Body of pancreas (tissue), 4 donors: ENCODE measurements around the gene IQSEC2.

Experiments used
- POLR2A ChIP-seq, 3 donors: fragments of 450-650 bp; IDR thresholded peaks; one replicate each; pipeline ENCODE4 v1.6.1; 2016; ENCODE audit warnings: antibody characterized with exemption in 3 of 3, mild to moderate bottlenecking in 2 of 3
- TF ChIP-seq, protein P1 (sequence below), 7 experiments: fragments of 450-650 bp in 4 of 7; fragments of 200-600 bp in 3 of 7; sonication (generic) in 3 of 7; IDR thresholded peaks; one replicate each; pipeline ENCODE4 v1.5.1; 2016 to 2019; ENCODE audit warnings: antibody characterized with exemption in 7 of 7

GRCh38 chrX:53256446-53257041, 24.8 kb downstream of the IQSEC2 start:
- TF ChIP-seq, protein P1, sequence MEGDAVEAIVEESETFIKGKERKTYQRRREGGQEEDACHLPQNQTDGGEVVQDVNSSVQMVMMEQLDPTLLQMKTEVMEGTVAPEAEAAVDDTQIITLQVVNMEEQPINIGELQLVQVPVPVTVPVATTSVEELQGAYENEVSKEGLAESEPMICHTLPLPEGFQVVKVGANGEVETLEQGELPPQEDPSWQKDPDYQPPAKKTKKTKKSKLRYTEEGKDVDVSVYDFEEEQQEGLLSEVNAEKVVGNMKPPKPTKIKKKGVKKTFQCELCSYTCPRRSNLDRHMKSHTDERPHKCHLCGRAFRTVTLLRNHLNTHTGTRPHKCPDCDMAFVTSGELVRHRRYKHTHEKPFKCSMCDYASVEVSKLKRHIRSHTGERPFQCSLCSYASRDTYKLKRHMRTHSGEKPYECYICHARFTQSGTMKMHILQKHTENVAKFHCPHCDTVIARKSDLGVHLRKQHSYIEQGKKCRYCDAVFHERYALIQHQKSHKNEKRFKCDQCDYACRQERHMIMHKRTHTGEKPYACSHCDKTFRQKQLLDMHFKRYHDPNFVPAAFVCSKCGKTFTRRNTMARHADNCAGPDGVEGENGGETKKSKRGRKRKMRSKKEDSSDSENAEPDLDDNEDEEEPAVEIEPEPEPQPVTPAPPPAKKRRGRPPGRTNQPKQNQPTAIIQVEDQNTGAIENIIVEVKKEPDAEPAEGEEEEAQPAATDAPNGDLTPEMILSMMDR (IDR thresholded peaks at IDR 0.05) = no peak
- TF ChIP-seq POLR2A (IDR thresholded peaks at IDR 0.05) = no peak
